Vagina (tissue), 2 donors: ENCODE results near the gene FBXO8.

Experiments used
- POLR2AphosphoS5 ChIP-seq, 2 donors: sonication (generic); formaldehyde crosslinking; IDR thresholded peaks; one replicate each; pipeline ENCODE4 v1.9.0; 2017; ENCODE audit warnings: antibody characterized with exemption in 2 of 2, mild to moderate bottlenecking in 2 of 2, low read depth in 1 of 2; ENCODE audit not compliant: insufficient read depth in 1 of 2
- TF ChIP-seq, protein P1 (sequence below), 3 experiments: fragments of 450-650 bp in 2 of 3; fragments of 200-600 bp in 1 of 3; sonication (generic) in 1 of 3; IDR thresholded peaks; one replicate each; pipeline ENCODE4 v1.5.1; 2017 to 2019; ENCODE audit warnings: antibody characterized with exemption in 3 of 3, mild to moderate bottlenecking in 2 of 3, moderate library complexity in 2 of 3

DNA sequence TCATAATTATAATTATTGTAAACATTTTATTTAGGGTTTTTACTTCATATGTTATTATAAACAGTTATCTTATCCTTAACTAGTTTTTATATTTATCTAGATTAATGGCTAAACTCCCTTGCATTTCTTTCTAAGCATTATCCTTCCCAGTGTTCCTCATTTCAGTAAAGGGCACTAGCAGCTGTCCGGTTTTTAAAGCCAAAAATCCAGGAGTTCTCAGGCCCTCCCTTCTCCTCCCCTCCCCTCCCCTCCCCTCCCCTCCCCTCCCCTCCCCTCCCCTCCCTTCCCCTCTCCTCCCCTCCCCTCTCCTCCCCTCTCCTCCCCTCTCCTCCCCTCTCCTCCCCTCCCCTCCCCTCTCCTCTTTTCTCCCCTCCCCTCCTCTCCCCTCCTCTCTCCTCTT, 58.9 kb downstream of the FBXO8 start:
- TF ChIP-seq, protein P1, sequence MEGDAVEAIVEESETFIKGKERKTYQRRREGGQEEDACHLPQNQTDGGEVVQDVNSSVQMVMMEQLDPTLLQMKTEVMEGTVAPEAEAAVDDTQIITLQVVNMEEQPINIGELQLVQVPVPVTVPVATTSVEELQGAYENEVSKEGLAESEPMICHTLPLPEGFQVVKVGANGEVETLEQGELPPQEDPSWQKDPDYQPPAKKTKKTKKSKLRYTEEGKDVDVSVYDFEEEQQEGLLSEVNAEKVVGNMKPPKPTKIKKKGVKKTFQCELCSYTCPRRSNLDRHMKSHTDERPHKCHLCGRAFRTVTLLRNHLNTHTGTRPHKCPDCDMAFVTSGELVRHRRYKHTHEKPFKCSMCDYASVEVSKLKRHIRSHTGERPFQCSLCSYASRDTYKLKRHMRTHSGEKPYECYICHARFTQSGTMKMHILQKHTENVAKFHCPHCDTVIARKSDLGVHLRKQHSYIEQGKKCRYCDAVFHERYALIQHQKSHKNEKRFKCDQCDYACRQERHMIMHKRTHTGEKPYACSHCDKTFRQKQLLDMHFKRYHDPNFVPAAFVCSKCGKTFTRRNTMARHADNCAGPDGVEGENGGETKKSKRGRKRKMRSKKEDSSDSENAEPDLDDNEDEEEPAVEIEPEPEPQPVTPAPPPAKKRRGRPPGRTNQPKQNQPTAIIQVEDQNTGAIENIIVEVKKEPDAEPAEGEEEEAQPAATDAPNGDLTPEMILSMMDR (IDR thresholded peaks at IDR 0.05): no peak
- TF ChIP-seq POLR2AphosphoS5 (IDR thresholded peaks at IDR 0.05; ENCODE audit: insufficient read depth in 1 of 2, low read depth in 1 of 2): no peak
